Measurements from ENCODE around the gene CEP63.

The CEP63 gene

DNA sequence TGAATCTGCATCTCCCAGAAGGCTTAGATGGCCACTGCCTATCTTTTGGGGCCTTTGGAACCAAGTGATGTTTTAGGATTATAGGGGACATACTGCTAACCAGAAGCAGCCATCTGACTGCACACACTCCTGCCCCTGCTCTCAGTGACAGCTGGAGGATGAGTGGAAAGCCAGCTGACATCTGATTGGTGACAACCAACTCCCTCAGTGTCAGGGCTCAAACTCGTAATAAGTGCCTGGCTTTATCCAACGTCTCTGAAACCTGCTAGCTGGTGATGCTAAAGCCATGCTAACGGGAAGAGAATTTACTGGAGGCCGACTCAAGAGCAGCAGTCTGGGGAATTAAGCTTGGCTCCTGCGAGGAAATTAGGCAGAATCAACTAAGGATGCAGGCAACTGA lies 129.9 kb downstream of the CEP63 start:
- TF ChIP-seq CTCF (IDR thresholded peaks at IDR 0.05; ENCODE audit: control insufficient read depth, extremely low read depth, insufficient read depth) = no peak
- no peak for DNase-seq (ENCODE audit: low read depth)
- H3K4me3 ChIP-seq (ENCODE audit: low read depth, low read length) = no peak overlapping the region

DNA sequence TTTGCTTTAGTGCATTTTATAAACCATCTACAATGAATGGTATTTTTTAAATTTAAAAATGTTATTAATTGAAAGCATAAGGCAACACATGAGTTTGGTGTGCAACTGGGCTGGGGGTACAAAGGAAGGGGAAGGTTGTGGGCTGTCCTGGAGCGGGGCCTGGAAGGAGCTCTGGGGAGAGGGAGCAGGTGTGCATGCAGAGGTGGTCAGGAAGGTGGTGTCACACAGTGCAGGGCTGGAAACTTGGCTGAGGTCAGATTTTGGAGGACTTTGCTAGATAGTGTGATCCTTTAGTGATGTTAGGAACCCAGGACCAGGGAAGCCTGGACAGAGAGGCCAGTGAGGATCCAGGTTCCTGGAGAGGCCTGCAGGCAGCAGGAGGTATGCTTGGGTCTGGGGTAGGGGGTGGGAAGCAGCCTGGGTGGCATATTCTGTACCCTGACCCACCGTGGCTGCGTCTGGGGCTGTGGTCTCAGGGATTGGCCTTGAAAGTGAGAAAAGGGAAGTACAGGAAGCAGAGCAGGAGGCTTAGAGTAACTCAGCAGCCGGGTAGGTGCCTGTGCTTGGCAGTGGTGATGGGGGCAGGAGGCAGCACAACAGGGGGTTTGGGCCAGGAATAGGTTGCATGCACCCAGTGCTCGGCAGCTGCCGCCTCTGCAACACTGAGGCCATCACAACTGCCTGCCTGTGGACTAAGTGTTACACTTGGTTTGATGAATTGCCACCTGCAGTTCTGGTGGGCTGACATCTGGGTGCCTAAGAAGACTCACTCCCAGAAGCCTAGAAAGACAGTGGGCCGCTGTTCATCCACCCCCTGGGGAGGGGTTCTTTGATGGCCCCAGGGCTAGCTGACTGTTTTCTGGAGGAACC lies 132.0 kb downstream of the CEP63 start:
- H3K4me3 ChIP-seq (ENCODE audit: low read depth, low read length) = no peak overlapping the region
- no peak for TF ChIP-seq CTCF (IDR thresholded peaks at IDR 0.05; ENCODE audit: control insufficient read depth, extremely low read depth, insufficient read depth)
- no peak for DNase-seq (ENCODE audit: low read depth)

GRCh38 chr3:134618478-134619300 lies 132.8 kb downstream of the CEP63 start:
- TF ChIP-seq CTCF (IDR thresholded peaks at IDR 0.05; ENCODE audit: control insufficient read depth, extremely low read depth, insufficient read depth) = no peak
- H3K4me3 ChIP-seq (ENCODE audit: low read depth, low read length) = no peak overlapping the region
- DNase-seq (ENCODE audit: low read depth) = no peak

GRCh38 chr3:134619301-134619615 lies 133.4 kb downstream of the CEP63 start:
- DNase-seq (ENCODE audit: low read depth) = no peak
- no peak for TF ChIP-seq CTCF (IDR thresholded peaks at IDR 0.05; ENCODE audit: control insufficient read depth, extremely low read depth, insufficient read depth)
- H3K4me3 ChIP-seq (ENCODE audit: low read depth, low read length) = no peak overlapping the region

- DNase-seq (ENCODE audit: low read depth) = no peak
- no peak for TF ChIP-seq CTCF (IDR thresholded peaks at IDR 0.05; ENCODE audit: control insufficient read depth, extremely low read depth, insufficient read depth)
- no peak overlapping the region for H3K4me3 ChIP-seq (ENCODE audit: low read depth, low read length)
Observed at GRCh38 chr3:134619884-134620445, 134.1 kb downstream of the CEP63 start.

DNA sequence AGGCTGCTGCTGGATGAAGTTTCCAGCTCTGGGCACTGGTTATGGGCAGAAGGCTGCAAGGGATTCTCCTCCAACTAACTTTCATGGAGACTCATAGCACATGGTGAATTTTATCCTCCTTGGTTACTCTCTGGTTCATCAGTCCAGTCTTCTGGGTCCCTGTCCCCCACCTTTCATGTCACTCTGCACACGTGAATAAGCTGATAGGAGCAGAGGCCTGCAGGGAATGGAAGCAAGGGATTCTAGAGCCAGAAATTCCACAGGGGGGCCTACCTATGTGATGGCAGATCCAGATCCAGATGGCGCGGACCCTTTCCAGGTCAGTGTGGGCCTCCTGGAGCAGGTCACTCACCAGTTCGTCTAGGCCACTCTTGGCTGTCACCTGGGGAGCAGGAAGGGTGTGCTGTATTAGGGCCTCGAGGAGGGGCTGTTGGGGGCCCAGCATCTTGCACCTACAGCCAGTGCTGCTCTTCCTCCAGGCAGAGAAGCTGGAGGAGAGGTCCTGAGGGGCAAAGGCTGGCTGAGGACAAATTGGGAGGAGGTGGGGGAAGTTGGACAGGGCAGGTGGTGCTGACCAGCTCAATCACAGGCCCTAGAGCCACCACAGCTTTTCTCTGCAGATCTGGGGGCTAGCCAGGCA lies 134.7 kb downstream of the CEP63 start:
- H3K4me3 ChIP-seq (ENCODE audit: low read depth, low read length) = no peak overlapping the region
- DNase-seq (ENCODE audit: low read depth) = no peak
- no peak for TF ChIP-seq CTCF (IDR thresholded peaks at IDR 0.05; ENCODE audit: control insufficient read depth, extremely low read depth, insufficient read depth)
